ENCODE results near the gene DMD. TPM values are rescaled to one million over a fixed set of nuclear protein-coding genes. Genes with fewer than 3 reads are reported as not detected.

DMD gene
- total and polyA plus RNA-seq, 2 experiments from 2014 or later: 73.5 to 90.7 TPM

DNA sequence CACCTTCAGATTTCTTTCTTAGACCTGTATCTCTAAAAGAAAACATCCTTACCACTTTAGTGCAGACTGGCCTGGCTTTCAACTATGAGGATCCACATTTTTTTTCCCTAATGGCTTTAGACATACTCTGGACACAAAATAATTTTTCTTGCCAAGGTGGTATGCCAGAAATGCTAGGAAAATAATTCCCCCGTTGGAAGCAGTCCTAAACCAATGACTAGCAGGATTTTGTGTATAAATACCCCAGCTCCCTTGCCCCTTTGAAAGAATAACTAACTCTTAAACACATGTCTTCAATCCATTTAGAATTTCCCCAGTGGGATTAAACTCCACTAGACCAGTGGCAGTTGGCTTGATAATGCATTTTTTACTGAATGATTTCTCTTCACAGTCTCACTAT, 1639.0 kb downstream of the DMD start:
- TF ChIP-seq, protein P1, sequence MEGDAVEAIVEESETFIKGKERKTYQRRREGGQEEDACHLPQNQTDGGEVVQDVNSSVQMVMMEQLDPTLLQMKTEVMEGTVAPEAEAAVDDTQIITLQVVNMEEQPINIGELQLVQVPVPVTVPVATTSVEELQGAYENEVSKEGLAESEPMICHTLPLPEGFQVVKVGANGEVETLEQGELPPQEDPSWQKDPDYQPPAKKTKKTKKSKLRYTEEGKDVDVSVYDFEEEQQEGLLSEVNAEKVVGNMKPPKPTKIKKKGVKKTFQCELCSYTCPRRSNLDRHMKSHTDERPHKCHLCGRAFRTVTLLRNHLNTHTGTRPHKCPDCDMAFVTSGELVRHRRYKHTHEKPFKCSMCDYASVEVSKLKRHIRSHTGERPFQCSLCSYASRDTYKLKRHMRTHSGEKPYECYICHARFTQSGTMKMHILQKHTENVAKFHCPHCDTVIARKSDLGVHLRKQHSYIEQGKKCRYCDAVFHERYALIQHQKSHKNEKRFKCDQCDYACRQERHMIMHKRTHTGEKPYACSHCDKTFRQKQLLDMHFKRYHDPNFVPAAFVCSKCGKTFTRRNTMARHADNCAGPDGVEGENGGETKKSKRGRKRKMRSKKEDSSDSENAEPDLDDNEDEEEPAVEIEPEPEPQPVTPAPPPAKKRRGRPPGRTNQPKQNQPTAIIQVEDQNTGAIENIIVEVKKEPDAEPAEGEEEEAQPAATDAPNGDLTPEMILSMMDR (IDR thresholded peaks at IDR 0.05; ENCODE audit: low read depth, low read length): no peak
- H3K36me3 ChIP-seq: no peaks in the 10 kb centered on the region
- DNase-seq (ENCODE audit: low read depth in 1 of 2, low spot score in 1 of 2): no peak
- no peak overlapping the region for H3K27ac ChIP-seq
- peaks cover 3% of the 10 kb centered on the region for H3K27me3 ChIP-seq
- H3K4me1 ChIP-seq (ENCODE audit: low read depth): no peaks in the 10 kb centered on the region
- H3K4me3 ChIP-seq: no peak overlapping the region
- H3K9me3 ChIP-seq (ENCODE audit: low read depth): no peaks in the 10 kb centered on the region

DNA sequence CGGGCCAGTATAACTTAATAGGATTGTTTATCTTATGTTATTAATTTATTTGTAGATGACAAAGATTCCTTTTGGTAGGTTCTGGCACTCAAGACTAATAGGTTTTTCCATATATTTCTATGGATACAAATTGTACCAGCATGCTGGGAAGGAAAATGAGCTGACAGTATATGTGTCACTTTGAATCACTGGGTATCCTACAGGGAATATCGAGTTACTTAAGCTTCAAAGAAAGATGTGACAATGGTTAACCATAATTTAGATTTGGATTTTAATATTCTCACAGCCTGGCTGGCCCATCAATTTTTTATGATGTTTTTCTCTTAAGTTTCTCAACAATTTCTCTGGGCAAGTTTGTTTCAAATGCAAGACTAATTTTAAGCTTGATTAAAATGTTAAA, 1640.7 kb downstream of the DMD start:
- Histone ChIP-seq H3K4me1 (ENCODE audit: low read depth) (no peaks in the 10 kb centered on the region), H3K9me3 (ENCODE audit: low read depth) (no peaks in the 10 kb centered on the region), H3K36me3 (no peaks in the 10 kb centered on the region), H3K27ac (no peak overlapping the region), H3K27me3 (peaks cover 3% of the 10 kb centered on the region), H3K4me3 (no peak overlapping the region)
- TF ChIP-seq, protein P1 (IDR thresholded peaks at IDR 0.05; ENCODE audit: low read depth, low read length): no peak
- no peak for DNase-seq (ENCODE audit: low read depth in 1 of 2, low spot score in 1 of 2)

DNA sequence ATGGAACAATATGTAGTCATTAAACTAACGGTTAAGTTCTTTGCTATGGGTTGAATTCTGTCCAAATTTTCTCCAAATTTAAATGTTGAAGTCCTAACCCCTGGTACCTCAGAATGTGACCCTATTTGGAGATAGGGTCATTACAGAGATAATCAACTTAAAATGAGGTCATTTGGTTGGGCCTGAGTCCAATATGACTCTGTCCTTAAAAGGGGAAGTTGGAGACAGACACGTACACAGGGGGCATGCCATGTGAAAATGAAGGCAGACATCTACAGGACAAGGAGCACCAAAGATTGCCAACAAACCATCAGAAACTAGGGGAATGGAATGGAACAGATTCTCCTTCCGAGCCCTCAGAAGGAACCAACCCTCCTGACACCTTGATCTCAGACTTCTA, 1647.6 kb downstream of the DMD start:
- Histone ChIP-seq H3K4me3 (no peak overlapping the region), H3K36me3 (no peaks in the 10 kb centered on the region), H3K27ac (no peak overlapping the region), H3K27me3 (peaks cover 3% of the 10 kb centered on the region), H3K4me1 (ENCODE audit: low read depth) (no peaks in the 10 kb centered on the region), H3K9me3 (ENCODE audit: low read depth) (no peaks in the 10 kb centered on the region)
- DNase-seq (ENCODE audit: low read depth in 1 of 2, low spot score in 1 of 2): no peak
- TF ChIP-seq, protein P1 (IDR thresholded peaks at IDR 0.05; ENCODE audit: low read depth, low read length): no peak

DNA sequence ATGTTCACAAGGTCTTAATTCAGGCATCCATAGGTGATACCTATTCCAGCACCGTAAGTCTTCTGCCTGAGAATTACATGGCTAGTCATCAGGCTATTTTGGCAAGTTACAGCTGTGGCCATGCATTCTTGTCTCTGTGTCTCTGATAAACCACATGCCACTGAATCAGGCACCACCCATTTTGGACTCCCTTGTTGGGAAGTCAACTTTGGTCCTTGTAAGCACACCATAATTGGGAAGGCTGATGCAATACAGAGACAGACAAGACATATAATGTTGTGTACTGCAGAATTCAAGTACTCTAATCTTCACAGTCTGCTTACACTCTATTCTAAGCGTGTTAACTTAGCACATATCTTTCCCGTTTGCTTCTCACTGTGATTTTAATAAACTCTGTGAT, 1655.8 kb downstream of the DMD start:
- H3K4me3 ChIP-seq: no peak overlapping the region
- no peak overlapping the region for H3K27ac ChIP-seq
- H3K27me3 ChIP-seq: no peaks in the 10 kb centered on the region
- DNase-seq (ENCODE audit: low read depth in 1 of 2, low spot score in 1 of 2): peak in 1 of 2 donors; percentile 48
- no peaks in the 10 kb centered on the region for H3K9me3 ChIP-seq (ENCODE audit: low read depth)
- no peaks in the 10 kb centered on the region for H3K4me1 ChIP-seq (ENCODE audit: low read depth)
- TF ChIP-seq, protein P1 (IDR thresholded peaks at IDR 0.05; ENCODE audit: low read depth, low read length): no peak
- H3K36me3 ChIP-seq: no peaks in the 10 kb centered on the region

DNA sequence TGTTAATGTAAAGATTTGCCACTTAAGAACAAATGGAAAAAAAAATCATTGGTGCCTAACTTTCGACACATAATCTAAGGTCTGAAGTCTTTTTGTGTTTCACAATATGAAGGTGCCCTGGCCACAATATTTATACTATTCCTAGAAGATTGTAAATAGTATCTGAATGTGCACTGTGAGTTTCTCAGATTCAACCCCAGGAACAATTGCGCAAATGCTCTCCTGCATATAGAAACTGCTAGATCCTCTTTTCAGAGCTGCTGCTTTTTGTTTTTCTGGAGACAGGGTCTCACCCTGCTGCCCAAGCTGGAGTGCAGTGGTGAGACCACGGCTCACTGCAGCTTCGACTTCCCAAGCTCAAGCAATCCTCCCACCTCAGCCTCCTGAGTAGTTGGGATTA, 1659.4 kb downstream of the DMD start:
- TF ChIP-seq, protein P1 (IDR thresholded peaks at IDR 0.05; ENCODE audit: low read depth, low read length): no peak
- H3K27me3 ChIP-seq: no peaks in the 10 kb centered on the region
- H3K9me3 ChIP-seq (ENCODE audit: low read depth): no peaks in the 10 kb centered on the region
- H3K4me1 ChIP-seq (ENCODE audit: low read depth): no peaks in the 10 kb centered on the region
- H3K27ac ChIP-seq: no peak overlapping the region
- no peak for DNase-seq (ENCODE audit: low read depth in 1 of 2, low spot score in 1 of 2)
- no peak overlapping the region for H3K4me3 ChIP-seq
- H3K36me3 ChIP-seq: no peaks in the 10 kb centered on the region

DNA sequence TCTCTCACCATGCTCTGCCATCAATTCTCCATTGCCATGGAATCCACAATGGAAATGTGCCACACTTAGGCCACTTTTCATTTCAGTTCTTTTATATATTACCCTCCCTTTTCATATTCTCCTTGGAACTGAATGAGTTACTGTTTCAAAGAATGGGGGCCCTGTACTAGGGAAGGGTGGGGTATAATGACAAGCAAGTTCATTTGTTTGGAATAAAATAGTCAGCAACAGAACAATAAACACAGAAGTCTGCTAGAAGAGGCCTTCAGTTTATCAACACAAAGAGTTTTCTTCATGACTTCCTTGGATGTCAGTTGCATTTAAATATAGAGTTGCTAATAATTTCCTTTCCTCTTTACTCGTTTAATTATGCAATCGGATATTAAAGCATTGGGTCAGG, 1661.2 kb downstream of the DMD start:
- Histone ChIP-seq H3K4me3 (no peak overlapping the region), H3K27ac (no peak overlapping the region), H3K36me3 (no peaks in the 10 kb centered on the region), H3K9me3 (ENCODE audit: low read depth) (no peaks in the 10 kb centered on the region), H3K27me3 (no peaks in the 10 kb centered on the region), H3K4me1 (ENCODE audit: low read depth) (no peaks in the 10 kb centered on the region)
- TF ChIP-seq, protein P1 (IDR thresholded peaks at IDR 0.05; ENCODE audit: low read depth, low read length): no peak
- DNase-seq (ENCODE audit: low read depth in 1 of 2, low spot score in 1 of 2): no peak

Measured in cardiac muscle cell (in vitro differentiated cells and primary cell).